Keratinocyte (primary cell): ENCODE data around the gene POTEM. TPM values are rescaled to one million over a fixed set of nuclear protein-coding genes. Genes with fewer than 3 reads are reported as not detected.
"Not testable (repeated sequence)": the region's sequence is repeated elsewhere in the genome, so short reads cannot be mapped to it uniquely, and the experiment has no call there.

Experiments
- DNase-seq: peaks from one replicate; pipeline ENCODE4 v3.0.0-alpha.2; 2011; ENCODE audit warnings: low read depth, missing footprints, low spot score
- FAIRE-seq: peaks from 2 replicates; lab custom pipeline; 2011; peaks lifted over from hg19 to GRCh38; lab: Jason Lieb, UNC
- H2AFZ ChIP-seq: 2 replicates; pipeline ENCODE4 v1.6.0; 2012; ENCODE audit warnings: low read length, control low read depth, inconsistent platforms; ENCODE audit not compliant: control insufficient read depth
- H3K27ac ChIP-seq: 2 replicates; pipeline ENCODE4 v1.5.1; 2011; ENCODE audit warnings: low read length; ENCODE audit not compliant: control insufficient read depth, insufficient read depth
- H3K27me3 ChIP-seq: 3 replicates; pipeline ENCODE4 v1.6.0; 2011; ENCODE audit warnings: low read length; ENCODE audit not compliant: control insufficient read depth, insufficient read depth; ENCODE audit errors: extremely low read depth
- H3K36me3 ChIP-seq, 2 experiments: 2 replicates in 1 of 2; 3 replicates in 1 of 2; pipeline ENCODE4 v1.5.1; 2011; ENCODE audit warnings: low read length in 2 of 2, mild to moderate bottlenecking in 1 of 2; ENCODE audit not compliant: control insufficient read depth in 2 of 2, insufficient read depth in 2 of 2; ENCODE audit errors: extremely low read depth in 1 of 2
- H3K4me1 ChIP-seq: 3 replicates; pipeline ENCODE4 v1.5.1; 2011; ENCODE audit warnings: low read length; ENCODE audit not compliant: control insufficient read depth, insufficient read depth; ENCODE audit errors: extremely low read depth
- H3K4me2 ChIP-seq: 3 replicates; pipeline ENCODE4 v1.6.0; 2011; ENCODE audit warnings: low read depth, low read length; ENCODE audit not compliant: control insufficient read depth, insufficient read depth; ENCODE audit errors: extremely low read depth
- H3K4me3 ChIP-seq, 3 experiments: fragments of 200-600 bp in 1 of 3; sonication (generic) in 1 of 3; 2 replicates in 2 of 3; 3 replicates in 1 of 3; pipeline ENCODE4 v1.5.1; 2011 to 2016; ENCODE audit warnings: low read length in 3 of 3, mild to moderate bottlenecking in 3 of 3, control low read depth in 2 of 3, inconsistent platforms in 1 of 3, low read depth in 1 of 3, mixed read lengths in 1 of 3, mixed run types in 1 of 3, moderate library complexity in 1 of 3; ENCODE audit not compliant: control insufficient read depth in 2 of 3, insufficient read depth in 2 of 3; ENCODE audit errors: extremely low read depth in 1 of 3
- H3K79me2 ChIP-seq: 2 replicates; pipeline ENCODE4 v1.6.0; 2012; ENCODE audit warnings: low read length; ENCODE audit not compliant: control insufficient read depth, insufficient read depth
- H3K9ac ChIP-seq: 3 replicates; pipeline ENCODE4 v1.6.0; 2011; ENCODE audit warnings: low read length; ENCODE audit not compliant: control insufficient read depth, insufficient read depth; ENCODE audit errors: extremely low read depth
- H3K9me1 ChIP-seq: 3 replicates; pipeline ENCODE4 v1.6.0; 2011; ENCODE audit warnings: low read length; ENCODE audit not compliant: control insufficient read depth, insufficient read depth; ENCODE audit errors: extremely low read depth
- H3K9me3 ChIP-seq: 2 replicates; pipeline ENCODE4 v1.5.1; 2012; ENCODE audit warnings: low read depth, low read length; ENCODE audit not compliant: control insufficient read depth
- H4K20me1 ChIP-seq: 3 replicates; pipeline ENCODE4 v1.6.0; 2011; ENCODE audit warnings: low read length; ENCODE audit not compliant: control insufficient read depth, insufficient read depth; ENCODE audit errors: extremely low read depth
- dilution Hi-C: fragments of 300-500 bp; cut with MboI; formaldehyde crosslinking; loops from one replicate; pipeline ENCODE4 v1.7.0; 2020; ENCODE audit warnings: low sequenced_read_pairs; ENCODE audit not compliant: extremely low pct_ligation_motif_present
- polyA plus RNA-seq, 5 experiments: library from polyadenylated mRNA; depleted of rRNA in 3 of 5; stranded (reverse) in 3 of 5; stranded (forward) in 1 of 5; unstranded in 1 of 5; fragments of >200 nt; gene quantifications; 1 replicate in 1 of 5; 2 replicates in 3 of 5; 3 replicates in 1 of 5; pipeline versions ENCODE4 v1.2.1 to v1.2.3, GENCODE V29; 2011 to 2012; ENCODE audit warnings: missing spikeins in 2 of 5, low read depth in 1 of 5, low replicate concordance in 1 of 5
- small RNA-seq, 3 experiments: library from RNA; depleted of rRNA; stranded (forward); fragments of <200 nt; gene quantifications; one replicate each; pipeline ENCODE3, GENCODE V24; 2012; ENCODE audit warnings: low read depth in 3 of 3, low replicate concordance in 1 of 3; ENCODE audit not compliant: insufficient read length in 3 of 3

POTEM gene
- polyA plus RNA-seq, 1 donor (not counting 4 experiments of a cell fraction or from before 2014, with no cell fraction given): not detected

DNA sequence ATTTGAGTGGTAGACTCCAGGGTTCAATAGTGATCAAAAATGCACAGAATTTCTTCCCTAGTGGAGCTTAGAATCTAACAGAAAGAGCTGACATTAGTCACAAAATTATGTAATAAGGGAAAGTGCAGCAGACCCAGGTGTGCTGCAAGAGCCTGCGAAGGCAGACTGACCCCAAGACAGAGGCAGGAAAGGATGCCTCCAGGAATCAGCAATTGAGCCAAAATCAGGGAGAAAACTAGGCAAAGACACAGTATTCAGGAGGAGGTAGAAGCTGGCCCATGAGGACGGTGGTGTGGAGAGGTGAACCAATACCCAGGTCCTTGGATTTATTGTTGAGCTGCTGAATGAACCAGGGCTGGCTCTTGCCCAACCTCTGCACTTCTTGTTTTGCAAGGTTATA lies 76.2 kb downstream of the POTEM start:
- H3K36me3 ChIP-seq, dilution Hi-C loops, H3K9ac ChIP-seq, H3K9me3 ChIP-seq, H3K4me2 ChIP-seq, DNase-seq, H3K4me1 ChIP-seq, H3K4me3 ChIP-seq, H3K9me1 ChIP-seq, H2AFZ ChIP-seq, H3K27ac ChIP-seq, FAIRE-seq, H4K20me1 ChIP-seq, H3K79me2 ChIP-seq, H3K27me3 ChIP-seq: not testable (repeated sequence)

Small RNAs within 50 kb of the gene (small RNA-seq; reads per million reads assigned to genes)
- 0 reads per million in 3 experiments for gene RNU6-1239P
